ENCODE results near the gene AP1M1.

AP1M1 gene

DNA sequence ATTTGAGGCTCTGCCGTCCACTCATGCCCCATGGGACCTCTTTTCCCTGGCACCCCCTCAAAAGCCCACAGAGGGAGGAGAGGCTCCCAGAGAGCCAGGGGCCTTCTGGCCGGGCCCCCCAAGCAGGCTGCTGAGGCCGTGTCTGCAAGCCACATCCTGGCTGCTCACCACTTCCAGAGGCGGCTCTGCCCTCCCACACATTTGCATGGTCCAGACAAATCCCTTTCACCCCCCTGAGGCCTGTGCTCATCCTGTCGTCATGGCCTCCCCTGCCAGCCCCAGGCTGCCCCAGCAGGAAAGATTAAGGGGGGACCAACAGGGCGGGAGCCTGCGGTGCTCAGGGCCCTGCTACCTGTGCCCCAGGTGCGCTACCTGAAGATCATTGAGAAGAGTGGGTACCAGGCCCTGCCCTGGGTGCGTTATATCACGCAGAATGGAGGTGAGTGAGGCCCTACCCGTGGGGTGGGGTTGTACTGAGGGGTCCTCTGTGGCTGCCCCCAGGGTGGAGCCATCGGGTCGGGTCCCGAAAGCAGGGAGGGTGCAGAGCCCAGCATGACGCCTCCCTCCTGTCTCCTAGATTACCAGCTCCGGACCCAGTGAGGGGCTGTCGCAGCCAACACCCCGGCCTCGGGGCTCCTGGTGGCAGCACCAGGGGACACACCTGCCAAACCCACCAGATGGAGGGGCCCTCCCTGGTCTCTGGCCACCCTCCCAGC lies 36.3 kb downstream of the AP1M1 start:
- no peak for DNase-seq

DNA sequence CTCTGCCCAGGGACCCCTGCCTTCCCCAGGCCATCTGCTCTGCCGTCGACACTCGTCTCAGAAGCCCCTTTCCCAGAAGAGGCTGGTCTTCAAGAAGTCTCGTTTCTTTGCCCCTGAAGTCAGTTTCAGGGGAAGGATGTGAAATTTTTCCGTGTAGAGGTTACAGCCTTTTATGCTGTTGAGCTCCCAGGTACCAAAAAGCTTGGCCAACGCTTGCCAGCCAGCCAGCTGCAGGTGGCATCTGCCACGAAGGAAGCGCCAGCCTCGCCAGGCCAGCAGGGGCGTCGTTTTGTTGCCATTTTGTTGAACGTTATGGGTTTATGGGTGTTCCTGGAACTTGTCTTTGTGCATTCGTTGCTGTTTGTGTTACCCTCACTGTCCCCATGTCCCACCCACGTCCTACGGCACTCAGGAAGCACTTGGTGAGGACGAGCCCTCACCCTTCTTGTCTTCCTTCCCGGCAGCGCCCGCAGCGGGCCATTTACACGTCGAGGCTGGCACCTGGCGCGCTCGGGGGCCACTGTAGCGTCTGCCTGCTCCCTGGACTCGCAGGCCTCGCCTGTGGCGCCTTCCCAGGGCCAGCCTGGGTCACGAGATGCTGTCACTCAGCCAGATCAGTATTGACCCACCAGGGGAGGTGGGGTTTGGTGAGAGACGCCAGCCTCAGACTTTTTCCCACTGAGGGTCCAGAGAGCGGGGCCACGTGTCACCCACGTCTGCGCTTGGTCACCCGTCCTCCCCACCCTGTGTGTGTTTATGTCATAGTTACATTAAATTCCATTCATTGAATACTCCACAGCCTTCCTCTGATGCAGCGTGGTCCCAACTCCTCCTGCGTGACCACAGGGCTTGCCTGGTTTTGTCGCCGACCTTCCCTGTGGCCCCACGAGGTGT lies 37.1 kb downstream of the AP1M1 start:
- no peak for DNase-seq

DNA sequence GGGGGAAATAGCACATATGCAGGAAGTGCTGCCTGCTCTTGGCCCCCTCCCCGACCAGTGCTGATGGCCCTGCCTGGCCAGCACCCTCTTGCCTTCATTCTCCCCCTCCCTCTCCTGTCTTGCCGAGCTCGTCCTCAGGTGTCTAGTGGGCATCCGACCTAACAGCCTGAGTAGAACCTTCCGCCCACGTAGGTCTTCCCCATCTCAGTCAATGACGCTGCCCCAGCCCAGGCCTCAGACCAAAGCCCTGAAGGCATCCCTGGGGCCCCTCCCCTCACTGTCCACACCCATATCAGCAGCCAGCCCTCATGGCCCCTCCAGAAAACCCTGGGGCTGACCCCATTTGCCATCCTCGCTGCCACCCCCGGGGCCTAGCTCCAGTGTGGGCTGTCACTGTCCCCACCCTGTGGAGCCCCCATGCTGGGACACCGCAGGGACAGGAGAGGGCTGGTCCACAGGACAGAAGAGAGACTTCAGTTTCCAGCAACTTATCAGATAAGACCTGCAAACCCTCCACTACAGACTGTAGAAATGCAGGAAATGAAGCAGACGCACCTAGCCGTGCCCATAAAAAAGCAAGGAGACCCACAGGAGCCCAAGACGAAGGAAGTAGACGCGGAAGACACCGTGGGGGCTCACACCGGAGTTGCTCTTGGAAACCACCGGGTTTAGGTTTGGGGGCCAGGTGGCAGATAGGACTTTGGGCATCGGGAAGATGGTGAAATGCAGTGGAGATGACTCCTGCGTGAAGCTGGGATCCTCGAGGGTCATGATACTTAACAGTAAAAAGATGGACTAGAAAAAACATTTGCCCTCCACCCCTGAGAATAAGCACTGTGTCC lies 38.3 kb downstream of the AP1M1 start:
- DNase-seq = no peak

DNA sequence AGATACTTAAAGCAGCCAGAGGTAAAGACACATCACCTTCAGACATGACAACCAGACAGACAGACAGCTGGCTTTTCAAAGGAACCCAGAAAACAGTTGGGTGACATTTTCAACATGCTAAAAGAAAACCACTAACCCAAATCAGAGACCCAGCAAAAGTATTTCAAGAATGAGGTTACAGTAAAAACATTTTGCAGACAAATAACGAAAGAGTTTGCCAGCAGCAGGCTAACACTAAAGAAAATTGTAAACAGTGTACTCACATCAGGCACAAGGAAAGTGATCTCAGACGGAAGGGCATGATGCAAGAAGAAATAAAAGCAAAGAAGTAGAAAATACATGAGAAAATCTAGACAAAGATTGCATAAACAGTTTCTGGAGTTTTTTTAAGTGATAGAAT lies 46.4 kb downstream of the AP1M1 start:
- no peak for DNase-seq

DNA sequence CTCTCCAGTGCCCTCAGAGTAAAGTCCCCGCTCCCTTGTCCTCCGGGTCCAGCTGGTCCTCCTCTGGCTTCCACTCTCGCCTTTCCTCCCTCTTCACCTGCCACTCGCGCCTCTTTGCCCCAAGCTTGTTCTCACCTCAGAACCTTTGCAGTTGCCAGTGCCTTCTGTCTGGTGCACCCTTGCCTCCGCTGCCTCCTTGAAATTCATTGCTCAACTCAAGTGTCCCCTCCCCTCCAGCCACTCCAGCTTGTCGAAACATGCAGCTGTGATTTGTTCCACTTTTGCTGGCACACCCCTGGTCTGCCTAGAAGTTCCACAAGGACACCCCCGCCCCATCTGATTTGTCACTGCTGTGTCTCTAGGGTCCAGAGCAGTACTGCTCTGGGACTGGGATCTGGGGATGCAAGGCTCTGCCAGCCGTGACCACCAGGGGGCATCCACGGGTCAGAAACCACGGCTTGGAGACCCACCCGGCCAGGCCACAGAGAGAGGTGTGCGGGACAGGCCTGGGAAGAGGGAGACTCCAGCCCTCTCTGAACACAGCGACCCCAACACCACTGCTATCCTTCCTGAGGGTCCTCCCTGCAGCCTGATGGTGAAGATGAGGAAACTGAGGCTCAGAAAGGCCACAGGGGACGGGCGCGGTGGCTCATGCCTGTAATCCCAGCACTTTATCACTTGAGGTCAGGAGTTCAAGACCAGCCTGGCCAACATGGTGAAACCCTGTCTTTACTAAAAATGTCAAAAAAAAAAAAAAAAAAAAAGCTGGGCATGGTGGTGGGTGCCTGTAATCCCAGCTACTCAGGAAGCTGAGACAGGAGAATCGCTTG lies 49.9 kb downstream of the AP1M1 start:
- peak; percentile 60 for DNase-seq

DNA sequence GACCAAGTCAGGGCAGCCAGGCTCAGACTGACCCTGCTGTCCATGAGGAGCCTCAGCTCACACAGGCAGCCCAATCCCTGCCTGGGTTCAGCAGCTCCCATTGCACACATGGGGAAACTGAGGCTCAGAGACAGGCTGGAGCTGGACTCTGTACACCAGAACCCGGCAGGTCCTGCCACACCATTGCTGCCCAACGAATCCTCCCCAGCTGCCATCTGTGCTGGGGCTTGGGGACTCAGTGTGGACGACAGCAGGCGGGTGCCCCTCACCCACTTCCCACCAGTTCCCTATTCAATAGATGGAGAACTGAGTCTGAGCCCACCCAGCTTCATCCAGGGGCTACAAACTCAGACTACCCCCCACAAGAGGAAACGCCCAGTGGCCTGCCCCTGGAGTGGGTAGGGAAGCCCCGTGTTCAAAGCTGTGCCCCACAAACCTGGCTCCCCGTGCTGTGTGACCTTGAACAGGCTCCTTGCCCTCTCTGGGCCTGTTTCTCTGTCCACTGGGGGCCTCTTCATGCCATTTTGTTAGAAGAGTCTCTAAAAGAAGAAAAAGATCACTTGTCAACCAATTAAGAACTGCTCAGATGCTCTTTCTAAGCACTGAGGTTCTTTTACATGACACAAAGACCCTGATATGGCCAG lies 50.8 kb downstream of the AP1M1 start:
- DNase-seq = no peak

DNA sequence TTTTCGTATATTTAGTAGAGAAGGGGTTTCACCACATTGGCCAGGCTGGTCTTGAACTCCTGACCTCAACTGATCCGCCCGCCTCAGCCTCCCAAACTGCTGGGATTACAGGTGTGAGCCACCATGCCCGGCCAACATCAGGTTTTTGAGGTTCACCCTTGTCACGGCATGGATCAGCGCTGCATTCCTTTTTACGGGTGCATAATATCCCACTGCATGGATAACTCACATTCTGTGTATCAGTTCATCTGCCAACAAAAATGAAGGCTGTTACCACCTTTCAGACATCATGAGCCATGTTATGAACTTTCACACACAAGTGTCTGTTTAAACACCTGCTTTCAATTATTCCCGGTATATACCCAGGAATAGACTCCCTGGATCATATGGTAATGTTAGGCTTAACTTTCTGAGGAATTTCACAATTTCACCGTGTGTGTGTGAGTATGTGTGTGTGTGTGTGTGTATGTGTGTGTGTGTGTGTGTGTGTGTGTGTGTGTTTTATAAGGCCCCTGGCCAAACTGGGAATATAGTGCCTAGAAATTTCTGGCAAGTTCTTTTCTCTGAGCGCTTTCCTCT lies 52.2 kb downstream of the AP1M1 start:
- no peak for DNase-seq

DNA sequence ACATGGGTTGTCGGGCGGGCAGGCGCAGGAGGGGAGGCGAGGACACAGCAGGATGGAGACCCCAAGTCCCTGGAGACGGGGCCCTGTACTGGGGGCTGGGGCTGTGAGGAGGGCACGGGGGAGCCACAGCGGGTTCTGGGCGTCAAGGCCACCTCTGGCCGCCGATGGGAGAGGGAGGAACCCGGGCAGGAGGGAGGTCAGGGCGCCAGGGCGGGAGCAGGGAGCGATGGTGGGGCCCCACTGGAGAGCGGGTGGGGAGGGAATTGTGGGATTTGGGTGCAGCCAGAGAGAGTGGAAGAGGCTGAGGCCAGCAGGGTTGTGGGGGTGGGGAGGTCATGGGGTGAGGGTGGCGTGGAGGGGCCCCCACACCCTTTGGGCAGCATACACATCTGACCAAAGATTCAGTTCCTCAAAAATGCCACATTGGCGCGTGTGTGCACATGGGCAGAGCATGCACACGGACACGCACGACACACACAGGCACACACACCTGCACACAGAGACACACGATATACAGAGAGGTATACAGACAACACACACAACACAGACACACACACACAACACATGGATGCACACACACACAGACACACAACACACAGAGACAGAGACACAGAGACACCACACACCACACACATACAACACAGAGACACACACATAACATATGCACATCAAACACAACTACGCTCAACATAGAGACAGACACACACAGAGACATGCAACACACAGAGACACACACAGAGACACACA lies 54.9 kb downstream of the AP1M1 start:
- no peak for DNase-seq

DNA sequence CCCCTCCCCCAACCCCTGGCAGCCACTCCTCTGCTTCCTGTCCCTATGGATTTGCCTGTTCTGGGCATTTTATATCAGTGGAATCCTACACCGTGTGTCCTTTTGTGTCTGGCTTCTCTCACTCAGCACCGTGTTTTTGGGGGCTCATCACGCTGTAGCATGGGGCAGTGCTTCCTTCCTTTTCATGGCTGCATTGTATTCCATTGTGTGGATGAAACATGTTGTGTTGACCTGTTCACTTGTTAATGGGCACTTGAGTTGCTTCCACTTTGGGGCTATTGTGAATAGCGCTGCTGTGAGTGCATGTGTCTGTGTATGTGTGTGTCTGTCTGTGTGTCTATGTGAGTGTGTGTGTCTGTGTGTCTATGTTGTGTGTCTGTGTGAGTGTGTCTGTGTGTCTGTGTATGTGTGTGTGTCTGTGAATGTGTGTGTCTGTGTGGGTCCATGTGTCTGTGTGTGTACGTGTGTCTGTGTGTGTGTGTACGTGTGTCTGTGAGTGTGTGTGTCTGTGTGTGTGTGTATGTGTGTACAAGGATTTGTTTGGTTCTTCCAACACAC lies 57.2 kb downstream of the AP1M1 start:
- no peak for DNase-seq

DNA sequence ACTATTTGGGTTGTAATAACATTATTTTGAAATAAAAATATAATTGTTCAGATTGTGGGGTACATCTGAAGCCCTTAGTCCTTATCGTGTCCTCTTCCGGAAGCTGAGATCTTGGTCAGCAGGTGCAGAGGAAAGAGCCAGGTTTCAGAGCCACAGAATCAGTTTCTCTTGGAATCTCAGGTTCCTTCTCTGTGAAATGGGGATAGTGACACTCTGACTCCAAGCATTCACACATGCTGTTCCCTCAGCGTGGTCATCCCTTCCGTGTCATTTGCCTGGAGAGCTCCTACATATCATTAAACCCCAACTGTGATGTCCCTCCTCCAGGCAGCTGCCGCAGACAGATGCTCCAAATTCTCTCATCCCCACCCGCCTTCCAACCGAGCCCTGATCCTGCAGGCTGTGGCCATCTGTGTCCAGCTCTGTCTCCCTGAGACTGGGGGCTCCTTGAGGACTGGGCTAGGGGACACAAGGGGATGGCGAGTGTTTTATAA lies 59.8 kb downstream of the AP1M1 start:
- DNase-seq = no peak

DNA sequence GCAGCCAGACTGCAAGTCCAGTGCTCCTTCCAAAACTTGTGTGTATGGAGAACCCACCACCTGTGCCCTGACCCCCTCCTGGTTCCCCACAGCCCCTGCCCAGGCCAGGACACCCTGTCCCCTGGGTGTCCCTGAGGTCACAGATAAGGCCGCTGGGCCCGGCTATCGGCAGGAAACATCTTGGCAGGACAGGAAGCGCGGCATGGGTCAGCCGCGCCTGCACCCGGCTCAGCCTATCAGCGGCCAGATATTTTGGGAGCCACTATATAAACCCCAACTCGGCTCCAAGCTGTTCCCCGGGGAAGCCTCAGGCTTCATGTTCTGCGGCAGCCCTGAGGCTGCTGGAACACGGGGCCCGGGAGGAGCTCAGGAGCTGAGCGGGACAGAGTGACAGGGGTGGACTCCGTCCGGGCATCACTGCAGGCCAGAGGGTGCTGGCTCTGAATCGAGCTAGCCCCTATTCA lies 60.8 kb downstream of the AP1M1 start:
- DNase-seq = peak; percentile 46

DNA sequence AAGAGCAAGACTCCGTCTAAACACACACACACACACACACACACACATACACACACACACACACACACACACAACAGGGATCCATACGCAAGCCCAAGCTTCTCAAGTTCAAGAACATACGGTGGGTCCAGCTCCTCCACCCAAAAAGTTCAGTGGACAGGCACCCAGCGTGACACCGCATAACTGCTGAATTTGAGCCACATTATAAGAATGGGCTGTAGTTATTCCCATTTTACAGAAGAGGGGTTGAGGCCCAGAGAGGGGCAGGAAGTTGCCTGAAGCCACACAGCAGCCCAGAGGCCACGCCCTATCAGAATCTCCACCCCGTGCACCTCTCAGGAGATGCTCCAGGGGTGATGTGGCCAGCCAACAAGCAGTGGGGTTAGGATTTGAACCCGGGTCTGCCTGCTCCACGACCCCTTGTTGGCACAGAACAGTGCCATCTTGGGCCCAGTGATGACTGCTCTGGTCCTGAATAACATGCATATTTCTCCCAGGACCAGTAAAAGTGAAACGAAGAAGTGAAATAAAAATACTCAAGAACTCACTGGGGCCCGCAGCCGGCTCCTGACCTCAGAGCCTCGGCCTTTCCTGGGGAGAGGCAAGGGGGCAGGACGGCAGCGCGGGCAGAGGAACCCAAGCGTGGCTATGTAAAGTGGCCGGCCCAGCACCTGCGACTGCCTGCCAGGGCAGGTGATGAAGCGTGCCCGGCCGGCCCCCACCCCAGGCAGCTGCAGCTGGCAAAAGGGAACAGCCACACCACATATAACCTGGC lies 61.9 kb downstream of the AP1M1 start:
- DNase-seq = no peak

DNA sequence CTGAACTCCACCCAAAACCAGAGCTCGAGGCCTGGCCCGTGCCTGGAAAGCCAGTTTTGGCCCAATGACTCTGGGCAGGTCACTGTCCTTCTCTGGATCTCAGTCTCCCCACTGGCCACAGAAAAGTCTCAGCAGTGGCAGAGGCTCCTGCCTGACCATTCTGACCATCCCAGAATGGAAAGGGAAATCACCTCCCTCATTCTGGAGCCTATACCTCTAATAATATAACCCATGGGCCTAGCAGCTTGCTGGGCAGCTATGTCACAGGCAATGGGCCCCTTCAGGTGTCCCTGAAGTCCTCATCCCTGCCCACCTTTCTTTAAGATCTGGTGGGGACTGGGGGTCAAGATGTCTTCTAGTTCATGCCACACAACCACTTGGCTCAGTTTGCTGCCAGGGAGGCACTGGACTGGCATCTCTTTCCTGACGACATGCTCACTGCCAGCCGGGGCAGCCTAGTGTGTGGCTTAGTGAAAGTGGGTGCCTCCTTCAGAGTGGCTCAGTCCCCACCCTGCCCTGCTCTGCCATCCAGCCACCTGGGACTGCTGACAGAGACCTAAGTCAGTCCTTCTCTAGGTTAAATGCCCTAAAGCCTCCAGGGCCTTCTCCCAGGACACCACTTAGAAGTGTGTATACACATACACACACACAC lies 62.6 kb downstream of the AP1M1 start:
- no peak for DNase-seq

DNA sequence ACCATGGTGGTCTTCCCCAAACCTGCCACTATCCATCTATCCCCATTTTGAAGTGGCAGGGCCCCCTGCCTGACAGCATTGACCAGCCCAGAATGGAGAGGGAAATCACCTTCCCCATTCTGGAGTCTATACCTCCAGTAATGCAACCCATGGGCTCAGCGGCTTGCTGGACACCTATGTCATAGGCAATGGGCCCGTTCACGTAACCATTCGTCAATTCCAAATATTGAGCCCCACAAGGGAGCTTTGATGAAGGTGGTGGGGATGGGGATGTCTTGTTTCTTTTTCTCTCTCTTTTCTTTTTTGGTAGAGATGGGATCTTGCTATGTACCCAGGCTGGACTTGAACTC lies 63.1 kb downstream of the AP1M1 start:
- DNase-seq = no peak

DNA sequence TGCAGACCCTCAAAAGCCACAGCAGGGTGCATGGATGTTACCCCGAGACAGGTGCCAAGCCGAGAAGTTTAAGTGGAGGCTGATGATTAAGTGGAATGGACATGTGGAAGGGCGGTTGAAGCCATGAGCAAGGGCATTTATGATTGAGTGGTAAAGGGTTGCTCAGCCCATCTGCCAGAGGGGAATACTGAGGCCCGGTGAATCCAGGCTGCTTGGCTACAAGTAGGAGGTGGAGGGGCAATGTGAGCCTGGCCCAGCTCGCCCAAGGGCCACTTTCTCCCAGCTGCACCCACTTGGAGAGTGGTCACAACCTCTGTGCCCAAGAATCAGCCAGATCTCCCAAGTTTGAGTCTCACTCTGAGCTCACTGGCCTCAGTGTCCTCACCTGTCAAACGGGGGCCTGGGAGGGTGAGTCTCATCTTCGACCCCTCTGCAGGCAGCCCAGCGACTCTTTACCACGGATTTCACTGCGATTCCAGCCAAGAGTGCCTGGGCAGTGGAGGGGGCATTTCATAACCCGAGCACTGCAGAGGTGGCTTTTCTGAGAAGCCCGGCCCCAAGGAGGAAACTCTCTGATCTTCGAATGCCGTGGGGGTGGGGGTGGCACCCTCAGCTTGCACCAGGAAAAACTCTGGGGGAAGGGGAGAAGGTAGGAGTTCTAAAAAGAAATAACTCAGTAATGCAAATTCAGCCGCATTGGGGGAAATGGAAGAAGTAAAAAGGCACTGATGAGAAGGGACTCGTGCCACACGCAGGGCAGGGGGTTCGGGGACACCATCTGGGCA lies 64.1 kb downstream of the AP1M1 start:
- no peak for DNase-seq

DNA sequence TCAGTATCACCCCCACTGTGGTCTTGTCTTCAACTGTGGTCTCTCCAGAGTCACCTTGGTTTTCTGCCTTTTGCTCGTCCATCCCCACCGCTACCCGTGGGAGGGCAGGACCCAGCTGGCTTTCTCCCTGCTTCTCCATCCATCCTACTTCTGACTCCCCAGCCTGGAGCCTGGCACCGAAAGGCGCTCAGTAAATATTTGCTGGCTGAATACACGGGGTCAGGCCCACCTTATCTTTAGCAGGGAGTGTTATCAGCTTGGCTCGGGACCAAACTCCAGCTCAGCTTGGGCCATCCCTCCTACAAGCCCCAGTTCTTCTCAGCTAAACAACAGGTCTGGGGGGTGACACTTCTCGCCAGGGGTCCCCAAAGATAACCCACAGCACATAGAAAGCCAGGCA lies 64.9 kb downstream of the AP1M1 start:
- no peak for DNase-seq

DNA sequence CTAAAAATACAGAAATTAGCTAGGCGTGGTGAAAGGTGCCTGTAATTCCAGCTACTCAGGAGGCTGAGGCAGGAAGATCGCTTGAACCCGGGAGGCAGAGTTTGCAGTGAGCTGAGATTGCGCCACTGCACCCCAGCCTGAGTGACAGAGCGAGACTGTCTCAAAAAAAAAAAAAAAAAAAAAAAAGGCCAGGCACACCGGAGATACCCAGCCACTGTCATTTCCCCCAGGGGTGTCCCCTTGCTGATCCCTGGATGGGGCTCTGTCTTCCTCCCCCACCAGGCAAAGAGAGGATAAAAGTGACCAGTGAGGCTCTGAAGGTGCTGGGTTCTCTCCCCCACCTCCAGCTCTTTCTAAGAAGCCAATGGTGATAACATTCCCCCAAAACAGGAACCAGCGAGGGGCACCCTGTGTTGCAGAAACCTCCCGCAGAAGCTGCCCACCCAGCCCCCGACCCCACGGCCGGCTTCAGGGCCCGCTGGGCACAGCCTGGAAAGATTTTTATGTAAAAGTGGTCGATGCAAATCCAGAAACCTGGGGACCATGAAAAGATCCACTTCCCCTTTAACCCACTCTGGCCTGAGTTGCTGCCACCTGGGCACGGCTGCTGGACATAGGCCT lies 65.5 kb downstream of the AP1M1 start:
- DNase-seq = no peak

DNA sequence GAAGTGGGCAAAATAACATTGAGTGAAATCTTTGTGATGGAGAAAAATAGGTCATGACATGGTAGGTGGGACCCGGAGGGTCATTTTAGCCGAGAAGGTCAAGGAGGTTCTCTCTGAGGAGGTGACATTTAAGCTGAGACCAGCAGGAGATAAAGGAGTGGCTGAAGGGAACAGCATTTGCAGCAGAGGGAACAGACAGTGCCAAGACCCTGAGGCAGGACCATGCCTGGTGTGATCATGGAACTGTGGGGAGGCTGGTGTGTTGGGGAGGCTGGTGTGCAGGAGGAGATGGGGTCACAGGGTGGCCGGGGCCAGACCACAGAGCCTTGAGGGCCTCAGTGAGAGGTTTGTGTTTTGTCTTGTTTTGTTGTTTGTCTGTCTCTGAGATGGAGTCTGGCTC lies 67.5 kb downstream of the AP1M1 start:
- DNase-seq = no peak

Measured in GDM1 (cell line).